Thyroid gland (tissue), 4 donors: Measurements from ENCODE around the gene UTS2R.

Source experiments
- CTCF ChIP-seq, 6 experiments: fragments of 200-600 bp in 3 of 6; fragments of 450-650 bp in 3 of 6; sonication (generic) in 3 of 6; IDR thresholded peaks; one replicate each; pipeline ENCODE4 v1.5.1; 2016 to 2019; ENCODE audit warnings: antibody characterized with exemption in 6 of 6, mild to moderate bottlenecking in 2 of 6, inconsistent platforms in 1 of 6, moderate library complexity in 1 of 6
- POLR2A ChIP-seq, 2 donors: fragments of 450-650 bp; IDR thresholded peaks; one replicate each; pipeline ENCODE4 v1.6.1; 2017; ENCODE audit warnings: antibody characterized with exemption in 2 of 2, mild to moderate bottlenecking in 2 of 2, moderate library complexity in 1 of 2

- TF ChIP-seq CTCF (IDR thresholded peaks at IDR 0.05) (no peak), POLR2A (IDR thresholded peaks at IDR 0.05) (no peak)
These were observed 863 bp upstream of the UTS2R start for GRCh38 chr17:82370471-82371332.
